KOPT-K1 (cell line): ENCODE measurements around the gene GPC6.

Experiments
- H3K27ac ChIP-seq: fragments of 200-600 bp; sonication (generic); 2 replicates; pipeline ENCODE4 v1.5.1; 2016; ENCODE audit warnings: antibody characterized with exemption, mild to moderate bottlenecking, low read depth, low read length; ENCODE audit not compliant: poor library complexity, severe bottlenecking
- H3K36me3 ChIP-seq: fragments of 200-600 bp; sonication (generic); 2 replicates; pipeline ENCODE4 v1.5.1; 2017; ENCODE audit warnings: antibody characterized with exemption, mild to moderate bottlenecking, low read length, moderate library complexity; ENCODE audit not compliant: insufficient read depth
- H3K9me3 ChIP-seq: fragments of 200-600 bp; sonication (generic); 2 replicates; pipeline ENCODE4 v1.5.1; 2017; ENCODE audit warnings: antibody characterized with exemption, low read length, mild to moderate bottlenecking; ENCODE audit not compliant: insufficient read depth, poor library complexity, severe bottlenecking

GPC6 gene

DNA sequence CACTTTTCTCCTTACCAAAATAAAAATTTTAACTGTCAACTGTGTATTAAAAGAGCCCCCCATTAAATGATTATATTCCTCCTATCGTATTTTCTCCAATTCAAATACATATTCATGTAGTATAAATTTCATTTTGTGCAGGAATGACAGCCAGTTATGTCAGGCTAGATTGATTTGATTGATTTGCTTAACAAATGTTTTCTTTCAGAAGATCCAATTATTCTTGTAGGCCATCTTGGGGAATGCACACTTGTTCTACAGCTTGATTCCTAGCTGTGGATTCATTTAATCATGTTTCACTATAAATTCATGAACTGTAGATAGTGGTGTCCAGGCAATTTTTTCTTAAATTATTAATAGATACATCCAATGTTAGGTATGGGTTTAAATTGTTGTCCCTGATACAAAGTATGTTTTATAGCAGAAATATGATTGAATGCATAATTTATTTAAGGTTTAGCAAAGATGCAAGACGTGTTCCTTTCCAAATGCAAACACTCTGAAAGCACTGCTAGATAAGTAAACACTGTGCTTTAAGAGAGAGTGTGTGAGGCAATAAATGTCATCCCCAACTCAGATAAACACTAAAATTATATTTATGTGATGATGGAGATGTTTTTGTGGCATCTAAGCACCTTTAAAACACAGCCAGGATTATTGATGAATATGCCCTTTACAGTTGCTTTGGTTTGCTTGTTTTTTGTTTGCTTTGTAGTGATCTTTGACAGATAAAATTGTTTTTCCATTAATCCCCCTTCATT lies 721.7 kb downstream of the GPC6 start:
- no peaks in the 10 kb centered on the region for H3K9me3 ChIP-seq
- H3K27ac ChIP-seq = no peak overlapping the region
- no peaks in the 10 kb centered on the region for H3K36me3 ChIP-seq

DNA sequence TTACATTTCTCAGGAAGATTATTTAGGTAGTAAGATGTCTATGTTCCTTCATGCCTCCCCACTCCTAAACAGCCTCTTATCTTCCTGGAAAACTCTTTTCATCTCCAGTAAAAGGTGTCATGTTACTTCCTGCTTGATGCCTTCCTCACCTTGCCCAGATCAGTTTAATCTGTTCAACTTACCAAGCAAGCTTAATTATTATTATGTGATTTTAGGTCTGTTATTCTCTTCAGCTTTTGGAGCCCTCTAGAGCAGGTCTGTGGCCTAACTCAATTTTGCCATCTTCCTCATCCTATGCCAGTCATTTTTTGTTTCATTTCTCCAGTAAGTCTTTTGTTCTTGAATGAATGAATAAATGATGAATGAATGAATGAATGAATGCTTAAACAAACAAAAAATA lies 724.5 kb downstream of the GPC6 start:
- no peaks in the 10 kb centered on the region for H3K36me3 ChIP-seq
- no peak overlapping the region for H3K27ac ChIP-seq
- no peaks in the 10 kb centered on the region for H3K9me3 ChIP-seq

DNA sequence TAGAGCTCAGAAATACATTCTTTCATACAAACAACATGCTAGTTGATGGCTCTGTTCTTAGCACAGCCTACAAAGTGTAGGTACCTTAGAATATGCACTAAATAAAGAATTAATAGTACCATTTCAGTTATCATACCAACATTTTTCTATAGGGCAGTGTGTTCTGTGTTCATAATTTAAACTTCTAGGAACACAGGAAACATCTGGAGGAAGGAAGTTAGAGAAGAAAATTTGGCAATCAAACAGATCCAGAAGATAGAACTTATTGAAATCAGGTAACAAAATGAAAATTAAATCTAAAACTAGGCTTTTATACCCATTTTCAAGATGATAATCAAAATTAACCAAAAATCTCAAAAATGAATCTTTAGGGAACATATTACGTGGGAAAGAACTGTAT lies 725.3 kb downstream of the GPC6 start:
- no peak overlapping the region for H3K27ac ChIP-seq
- H3K36me3 ChIP-seq = no peaks in the 10 kb centered on the region
- H3K9me3 ChIP-seq = no peaks in the 10 kb centered on the region

DNA sequence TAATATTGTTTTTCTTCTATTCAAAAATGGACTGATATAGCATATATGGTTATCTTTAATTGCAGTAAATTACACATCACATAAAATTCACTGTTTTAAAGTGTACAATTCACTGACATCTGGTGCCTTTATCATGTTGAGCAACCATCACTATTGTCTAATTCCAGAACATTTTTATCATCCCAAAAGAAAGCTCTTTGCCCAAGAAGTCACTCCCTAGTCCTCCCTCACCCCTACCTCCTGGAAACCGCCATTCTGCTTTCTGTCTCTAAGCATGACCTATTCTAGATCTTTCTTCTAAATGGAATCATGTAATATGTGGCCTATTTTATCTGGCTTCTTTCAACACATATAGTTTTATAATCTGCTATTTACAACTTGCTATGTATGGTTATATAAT lies 727.2 kb downstream of the GPC6 start:
- Histone ChIP-seq H3K9me3 (no peaks in the 10 kb centered on the region), H3K27ac (no peak overlapping the region), H3K36me3 (no peaks in the 10 kb centered on the region)

DNA sequence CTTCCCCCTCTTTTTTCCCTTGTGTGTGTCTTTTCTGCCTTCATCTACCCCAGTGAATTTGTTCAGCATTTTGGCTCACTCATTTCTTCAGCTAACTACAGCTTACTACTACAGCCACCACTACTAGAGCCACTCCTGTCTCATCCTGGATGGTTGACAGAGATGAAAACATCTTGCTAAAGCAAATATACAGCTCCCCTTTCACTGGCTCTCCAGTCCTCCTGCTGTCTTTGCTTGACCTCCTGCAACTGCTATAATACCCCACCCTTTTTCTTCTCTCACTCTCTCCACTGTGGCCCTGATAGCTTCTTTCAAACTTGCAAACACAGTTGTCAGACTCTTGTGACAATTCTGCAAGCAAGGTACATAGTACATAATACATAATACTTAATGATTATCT lies 729.3 kb downstream of the GPC6 start:
- H3K9me3 ChIP-seq = no peaks in the 10 kb centered on the region
- H3K27ac ChIP-seq = no peak overlapping the region
- no peaks in the 10 kb centered on the region for H3K36me3 ChIP-seq

DNA sequence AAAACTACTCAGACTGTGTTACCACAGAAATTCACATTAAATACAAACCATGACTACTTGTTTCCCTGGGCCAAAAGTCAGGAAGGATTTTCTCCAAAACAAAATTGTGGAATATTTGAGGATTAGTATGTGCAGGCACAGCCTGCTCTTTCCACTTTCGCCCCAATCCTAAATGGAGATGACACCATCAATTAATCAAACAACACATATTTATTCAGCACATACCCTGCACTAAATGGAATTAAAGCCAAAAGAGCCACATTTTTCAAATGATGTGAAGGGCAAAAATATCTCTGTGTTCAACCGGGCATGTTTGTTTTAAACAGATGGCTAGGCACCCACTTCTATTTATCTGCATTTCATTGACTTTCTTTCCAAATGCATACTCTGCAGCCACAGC lies 729.8 kb downstream of the GPC6 start:
- Histone ChIP-seq H3K36me3 (no peaks in the 10 kb centered on the region), H3K27ac (no peak overlapping the region), H3K9me3 (no peaks in the 10 kb centered on the region)

DNA sequence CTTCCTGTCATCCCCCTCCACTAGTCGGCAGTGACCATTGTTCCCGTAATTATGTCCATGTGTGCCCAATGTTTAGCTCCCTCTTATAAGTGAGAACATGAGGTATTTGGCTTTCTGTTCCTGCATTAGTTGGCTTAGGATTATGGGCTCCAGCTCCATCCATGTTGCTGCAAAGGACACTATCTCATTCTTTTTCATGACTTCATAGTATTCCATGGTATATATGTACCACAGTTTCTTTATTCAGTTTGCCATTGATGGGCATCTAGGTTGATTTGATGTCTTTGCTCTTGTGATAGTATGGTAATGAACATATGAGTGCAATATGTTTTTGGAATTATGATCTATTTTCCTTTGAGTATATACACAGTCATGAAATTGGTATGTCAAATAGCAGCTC lies 730.8 kb downstream of the GPC6 start:
- Histone ChIP-seq H3K36me3 (no peaks in the 10 kb centered on the region), H3K27ac (no peak overlapping the region), H3K9me3 (no peaks in the 10 kb centered on the region)

DNA sequence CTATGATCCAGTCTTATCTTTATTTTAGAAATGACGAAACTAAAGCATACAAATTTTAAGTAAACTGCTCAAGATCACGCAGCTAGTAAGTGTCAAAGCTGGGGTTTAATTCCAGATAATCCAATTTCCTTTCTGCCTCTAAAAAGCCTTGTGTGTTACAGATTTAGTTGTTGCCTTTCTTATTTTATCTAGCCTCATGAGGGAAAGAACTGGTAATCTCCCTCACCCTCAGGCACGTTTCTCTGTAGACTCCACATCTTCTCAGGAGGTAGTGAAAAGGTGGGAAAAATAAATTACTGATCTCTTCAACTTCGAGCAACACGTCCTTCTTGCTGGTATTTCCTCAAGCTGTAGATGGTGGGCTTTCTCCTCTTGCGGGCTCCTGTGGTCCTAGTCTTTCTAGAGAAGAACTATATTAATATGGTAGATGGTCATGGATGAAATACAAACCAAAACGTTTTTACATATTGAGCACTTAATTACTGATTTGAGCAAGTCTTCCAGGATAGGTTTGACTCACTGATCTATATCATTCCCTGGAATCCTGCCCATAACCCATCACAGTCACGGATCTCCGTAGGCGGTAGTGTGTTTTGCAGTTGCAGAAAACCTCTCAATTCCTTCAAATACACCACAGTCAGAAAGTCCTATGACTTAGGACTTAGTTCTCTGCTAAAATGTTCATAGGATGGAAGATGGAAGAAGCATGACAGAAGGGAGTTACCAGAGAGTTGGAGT lies 733.4 kb downstream of the GPC6 start:
- H3K36me3 ChIP-seq = no peaks in the 10 kb centered on the region
- H3K9me3 ChIP-seq = no peaks in the 10 kb centered on the region
- no peak overlapping the region for H3K27ac ChIP-seq

DNA sequence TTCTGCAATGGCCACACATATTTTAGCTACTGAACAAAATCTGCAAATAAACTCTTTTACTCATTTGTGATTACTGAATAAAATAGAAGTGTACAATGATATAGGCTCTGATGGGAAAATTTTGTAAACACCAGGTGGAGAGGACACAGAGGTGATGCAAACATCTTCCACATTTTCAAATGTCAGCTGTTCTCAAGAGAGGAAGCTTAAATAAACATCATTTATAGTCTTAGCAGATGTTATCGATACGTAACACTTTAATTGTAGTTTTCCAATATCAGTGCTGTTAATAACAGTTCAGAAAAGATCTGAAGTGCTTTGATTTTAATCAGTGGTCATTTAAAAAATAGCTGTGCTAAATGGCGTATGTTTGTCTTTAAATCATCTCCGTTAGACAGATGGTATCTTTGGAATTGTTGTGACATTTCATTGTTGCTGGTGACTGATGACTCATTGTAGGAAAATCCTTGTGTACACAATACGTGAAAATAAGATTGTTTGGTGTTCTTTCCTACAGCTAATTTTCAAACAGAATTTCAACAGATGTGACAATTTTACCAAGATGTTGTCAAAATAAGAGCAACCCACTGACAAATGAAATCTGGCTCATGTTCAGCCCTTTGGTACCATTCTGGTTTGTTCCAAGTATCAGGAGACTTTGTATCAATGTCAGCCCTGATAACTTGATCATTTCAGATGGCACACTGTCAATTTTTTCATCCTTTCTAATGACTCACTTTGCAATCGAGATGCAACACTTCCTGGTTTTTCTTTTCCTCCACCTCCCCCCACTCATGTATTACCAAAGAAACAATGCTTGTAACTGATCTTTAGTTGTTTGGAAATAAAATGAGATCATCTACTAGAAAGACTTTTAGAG lies 736.9 kb downstream of the GPC6 start:
- Histone ChIP-seq H3K36me3 (no peaks in the 10 kb centered on the region), H3K9me3 (no peaks in the 10 kb centered on the region), H3K27ac (no peak overlapping the region)

DNA sequence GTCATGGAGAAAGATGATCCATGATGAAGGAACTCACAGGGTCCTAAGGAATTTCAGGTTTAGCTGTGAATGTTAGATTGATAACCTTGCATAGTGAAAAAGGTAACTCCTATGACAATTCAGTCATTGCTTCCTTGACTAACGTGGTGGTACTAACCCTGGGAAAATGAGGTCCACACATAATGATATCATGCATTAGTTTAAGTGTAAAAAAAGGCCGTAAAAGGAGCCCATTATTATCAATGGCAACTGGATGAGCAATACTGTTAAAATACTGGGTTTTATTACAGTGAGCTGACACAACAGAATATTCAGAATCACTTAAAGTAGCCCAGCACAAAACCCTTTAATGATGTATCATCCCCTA lies 737.5 kb downstream of the GPC6 start:
- Histone ChIP-seq H3K36me3 (no peaks in the 10 kb centered on the region), H3K27ac (no peak overlapping the region), H3K9me3 (no peaks in the 10 kb centered on the region)

DNA sequence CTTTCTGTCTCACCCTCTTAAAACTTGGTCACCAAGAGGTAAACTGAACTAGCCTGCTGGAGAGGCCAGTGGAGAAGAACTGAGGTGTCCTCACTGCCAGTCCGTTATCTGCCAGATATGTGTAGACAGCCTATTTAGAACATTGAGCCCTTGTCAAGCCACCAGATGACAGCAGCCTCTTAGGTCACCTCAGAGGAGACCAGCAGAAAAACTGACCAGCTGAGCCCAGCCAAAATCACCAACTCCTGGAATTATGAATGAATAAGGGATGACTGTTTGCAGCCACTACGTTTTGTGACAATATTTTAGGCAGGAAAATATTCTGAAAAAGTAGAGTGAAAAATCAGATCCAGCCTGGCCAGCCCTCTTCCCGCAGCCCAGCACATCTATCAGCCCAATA lies 739.0 kb downstream of the GPC6 start:
- no peak overlapping the region for H3K27ac ChIP-seq
- H3K9me3 ChIP-seq = no peaks in the 10 kb centered on the region
- no peaks in the 10 kb centered on the region for H3K36me3 ChIP-seq

DNA sequence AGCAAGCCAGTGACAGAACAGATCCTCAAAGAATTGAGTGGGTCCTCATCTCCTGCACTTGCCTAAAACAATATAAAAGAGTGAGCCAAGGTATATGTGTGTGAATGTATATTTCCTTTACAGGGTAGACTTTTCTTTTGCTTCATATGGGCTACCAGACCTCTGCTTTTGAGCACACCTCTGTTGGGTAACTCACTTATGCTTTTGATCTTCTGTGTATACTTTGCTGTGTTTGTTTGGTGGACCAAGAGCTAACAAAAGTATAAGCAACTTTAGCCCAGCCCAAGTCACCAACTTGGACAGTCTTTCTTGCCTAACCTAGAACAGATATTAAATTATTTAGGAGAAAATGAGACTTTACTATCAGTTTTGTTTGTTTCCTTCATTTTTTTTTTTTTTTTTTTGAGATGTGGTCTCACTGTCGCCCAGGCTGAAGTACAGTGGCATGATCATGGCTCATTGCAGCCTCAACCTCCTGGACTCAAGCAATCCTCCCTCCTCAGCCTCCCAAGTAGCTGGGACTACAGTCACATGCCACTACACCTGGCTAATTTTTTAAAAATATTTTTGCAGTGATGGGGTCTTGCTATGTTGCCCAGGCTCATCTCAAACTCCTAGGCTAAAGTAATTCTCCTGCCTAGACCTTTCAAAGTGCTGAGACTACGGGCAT lies 739.8 kb downstream of the GPC6 start:
- H3K36me3 ChIP-seq = no peaks in the 10 kb centered on the region
- H3K27ac ChIP-seq = no peak overlapping the region
- no peaks in the 10 kb centered on the region for H3K9me3 ChIP-seq

DNA sequence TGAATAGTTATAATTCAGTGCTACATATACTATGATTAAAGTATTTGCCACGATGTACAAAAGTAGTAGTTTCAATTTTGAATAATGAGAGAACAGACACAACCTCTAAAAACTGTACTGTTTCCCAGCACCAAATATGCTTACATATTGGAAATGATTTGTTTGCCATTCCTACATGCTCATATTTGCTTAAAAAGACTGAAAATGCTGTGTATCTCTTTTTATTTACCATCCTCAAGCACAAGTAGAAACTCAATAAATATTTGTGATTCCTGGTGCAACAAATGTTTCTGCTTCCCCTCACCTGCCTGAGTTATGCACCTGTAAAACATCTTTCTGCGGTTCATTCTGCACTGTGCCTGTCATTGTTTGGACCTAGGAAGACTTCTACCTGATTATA lies 740.7 kb downstream of the GPC6 start:
- Histone ChIP-seq H3K9me3 (no peaks in the 10 kb centered on the region), H3K27ac (no peak overlapping the region), H3K36me3 (no peaks in the 10 kb centered on the region)

DNA sequence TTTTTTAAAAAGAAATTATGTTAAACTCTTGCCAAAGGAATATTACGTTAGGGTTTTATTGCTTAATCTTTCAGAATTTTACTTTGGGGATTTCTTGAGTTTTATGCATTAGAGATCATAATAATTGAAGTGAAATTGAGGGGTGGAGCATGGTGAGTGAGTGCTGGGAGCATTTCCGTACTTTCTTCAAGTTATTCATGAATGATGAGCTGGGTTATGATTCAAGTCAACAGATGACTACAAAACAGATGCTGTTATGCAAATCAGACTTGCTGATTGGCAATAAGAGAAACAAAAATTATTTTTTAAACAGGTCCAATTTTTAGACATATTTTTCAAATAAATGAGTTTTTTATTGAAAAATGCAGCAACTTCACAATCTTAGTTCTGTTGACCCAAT lies 748.6 kb downstream of the GPC6 start:
- no peaks in the 10 kb centered on the region for H3K9me3 ChIP-seq
- no peaks in the 10 kb centered on the region for H3K36me3 ChIP-seq
- no peak overlapping the region for H3K27ac ChIP-seq

DNA sequence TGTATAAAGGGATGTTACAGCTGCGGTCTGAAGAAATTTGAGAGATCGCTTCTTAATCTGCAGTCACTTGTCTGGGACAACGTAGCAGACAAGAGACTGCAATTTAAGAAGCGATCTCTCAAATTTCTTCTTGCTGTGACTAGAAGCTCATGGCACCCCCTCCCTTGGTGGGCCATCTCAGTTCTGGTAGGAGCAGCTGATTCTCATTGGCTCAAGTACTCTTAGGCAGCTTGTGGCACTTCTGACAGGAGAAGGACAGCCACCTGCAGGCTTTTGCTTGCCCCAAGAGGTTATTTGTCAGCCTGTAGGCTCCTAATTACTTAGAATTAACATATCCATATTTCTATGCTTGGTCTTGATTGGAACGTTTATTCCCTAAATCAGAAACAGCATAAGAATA lies 749.9 kb downstream of the GPC6 start:
- H3K27ac ChIP-seq = no peak overlapping the region

More for the DNA sequence above, 749.9 kb downstream of the GPC6 start:
- H3K36me3 ChIP-seq = no peaks in the 10 kb centered on the region
- no peaks in the 10 kb centered on the region for H3K9me3 ChIP-seq
